Sciatic nerve (tissue), 2 donors: ENCODE results near the gene TFPI. TPM values are rescaled to one million over a fixed set of nuclear protein-coding genes. Genes with fewer than 3 reads are reported as not detected.
A peak's percentile ranks its signal among the peaks of the same experiment; 100 is the strongest.
"Not testable (repeated sequence)": the region's sequence is repeated elsewhere in the genome, so short reads cannot be mapped to it uniquely, and the experiment has no call there.

Experiments used
- ATAC-seq: fragments of 200-7000 bp; cut with Tn5 transposase; one replicate; pipeline ENCODE4 v1.9.1; 2020; ENCODE audit warnings: mild to moderate bottlenecking, moderate library complexity
- DNase-seq: peaks from one replicate; pipeline ENCODE4 v3.0.0-alpha.2; 2020; ENCODE audit warnings: low spot score
- intact Hi-C: fragments of 100-400 bp; cut with DNase I; formaldehyde crosslinking; loops from one replicate; pipeline ENCODE4 v1.14.2; 2022
- total RNA-seq: library from RNA; stranded (reverse); fragmentation: NEBNext Ultra II Directional; extraction: Animal tissue kit (Norgen Biotek cat#: 25700); gene quantifications from one replicate; pipeline ENCODE4 v1.2.1, GENCODE V29; 2021
- donor health status: DM: no; HTN: no; CAD: no.
- donor health status: DM: no; HTN: no; CAD: no.

TFPI gene
- total RNA-seq, 1 donor from 2014 or later: 106 TPM

GRCh38 chr2:187565618-187566017 is 11.4 kb upstream of the TFPI start:
- intact Hi-C loops, DNase-seq, ATAC-seq: not testable (repeated sequence)

GRCh38 chr2:187556493-187556892 is 2.3 kb upstream of the TFPI start:
- DNase-seq, intact Hi-C loops, ATAC-seq: not testable (repeated sequence)

- DNase-seq: no peak
- intact Hi-C loops: no loop called here
- peak; percentile 13 for ATAC-seq
Observed at GRCh38 chr2:187554704-187555082, 458 bp upstream of the TFPI start.

GRCh38 chr2:187552828-187553681 is 1.2 kb downstream of the TFPI start:
- intact Hi-C loops: no loop called here
- DNase-seq: no peak
- ATAC-seq: peak; percentile 45

GRCh38 chr2:187552381-187552780 is 1.9 kb downstream of the TFPI start:
- intact Hi-C loops: no loop called here
- ATAC-seq (no peak), DNase-seq (no peak)

GRCh38 chr2:187550857-187551256 is 3.4 kb downstream of the TFPI start:
- DNase-seq: no peak
- ATAC-seq: no peak

GRCh38 chr2:187549951-187550555 is 4.2 kb downstream of the TFPI start:
- ATAC-seq (no peak), DNase-seq (no peak)

More at GRCh38 chr2:187550857-187551256, 3.4 kb downstream of the TFPI start:
- intact Hi-C loops: no loop called here

GRCh38 chr2:187549193-187549592 is 5.0 kb downstream of the TFPI start:
- ATAC-seq (no peak), DNase-seq (no peak)
- intact Hi-C loops: no loop called here

More at GRCh38 chr2:187549951-187550555, 4.2 kb downstream of the TFPI start:
- intact Hi-C loops: no loop called here

- intact Hi-C loops: no loop called here
- ATAC-seq: no peak
- DNase-seq: no peak
Observed at GRCh38 chr2:187548656-187549055, 5.6 kb downstream of the TFPI start.

- intact Hi-C loops: no loop called here
- peak; percentile 97 for ATAC-seq
- peak; percentile 64 for DNase-seq
Observed at GRCh38 chr2:187547353-187547979, 6.8 kb downstream of the TFPI start.

GRCh38 chr2:187546762-187547333 is 7.4 kb downstream of the TFPI start:
- no peak for DNase-seq
- intact Hi-C loops: no loop called here
- no peak for ATAC-seq

GRCh38 chr2:187545238-187545751 is 8.9 kb downstream of the TFPI start:
- intact Hi-C loops: no loop called here
- no peak for ATAC-seq
- DNase-seq: no peak

GRCh38 chr2:187544371-187545080 is 9.7 kb downstream of the TFPI start:
- DNase-seq (no peak), ATAC-seq (no peak)
- intact Hi-C loops: no loop called here

- intact Hi-C loops: no loop called here
- no peak for ATAC-seq
Observed at GRCh38 chr2:187543488-187543887, 10.7 kb downstream of the TFPI start.

GRCh38 chr2:187542123-187542522 is 12.1 kb downstream of the TFPI start:
- intact Hi-C loops: no loop called here
- no peak for DNase-seq
- ATAC-seq: peak; percentile 13

More at GRCh38 chr2:187543488-187543887, 10.7 kb downstream of the TFPI start:
- no peak for DNase-seq

- intact Hi-C loops: no loop called here
- ATAC-seq (peak; percentile 93), DNase-seq (no peak)
Observed at GRCh38 chr2:187541086-187542085, 12.8 kb downstream of the TFPI start.

GRCh38 chr2:187538222-187538621 is 16.0 kb downstream of the TFPI start:
- DNase-seq, intact Hi-C loops, ATAC-seq: not testable (repeated sequence)
